HEK293T (cell line): ENCODE data around the gene BTBD19.

Source experiments
- BHLHE40 ChIP-seq: fragments of 450-650 bp; IDR thresholded peaks from 2 replicates; pipeline ENCODE4 v1.6.1; 2016; ENCODE audit warnings: mild to moderate bottlenecking, moderate library complexity, borderline replicate concordance
- NFRKB ChIP-seq: fragments of 450-650 bp; IDR thresholded peaks from 2 replicates; pipeline ENCODE4 v1.6.1; 2016; ENCODE audit warnings: mild to moderate bottlenecking, moderate library complexity
- SP1 ChIP-seq: fragments of 450-650 bp; IDR thresholded peaks from 2 replicates; pipeline ENCODE4 v1.6.1; 2017

DNA sequence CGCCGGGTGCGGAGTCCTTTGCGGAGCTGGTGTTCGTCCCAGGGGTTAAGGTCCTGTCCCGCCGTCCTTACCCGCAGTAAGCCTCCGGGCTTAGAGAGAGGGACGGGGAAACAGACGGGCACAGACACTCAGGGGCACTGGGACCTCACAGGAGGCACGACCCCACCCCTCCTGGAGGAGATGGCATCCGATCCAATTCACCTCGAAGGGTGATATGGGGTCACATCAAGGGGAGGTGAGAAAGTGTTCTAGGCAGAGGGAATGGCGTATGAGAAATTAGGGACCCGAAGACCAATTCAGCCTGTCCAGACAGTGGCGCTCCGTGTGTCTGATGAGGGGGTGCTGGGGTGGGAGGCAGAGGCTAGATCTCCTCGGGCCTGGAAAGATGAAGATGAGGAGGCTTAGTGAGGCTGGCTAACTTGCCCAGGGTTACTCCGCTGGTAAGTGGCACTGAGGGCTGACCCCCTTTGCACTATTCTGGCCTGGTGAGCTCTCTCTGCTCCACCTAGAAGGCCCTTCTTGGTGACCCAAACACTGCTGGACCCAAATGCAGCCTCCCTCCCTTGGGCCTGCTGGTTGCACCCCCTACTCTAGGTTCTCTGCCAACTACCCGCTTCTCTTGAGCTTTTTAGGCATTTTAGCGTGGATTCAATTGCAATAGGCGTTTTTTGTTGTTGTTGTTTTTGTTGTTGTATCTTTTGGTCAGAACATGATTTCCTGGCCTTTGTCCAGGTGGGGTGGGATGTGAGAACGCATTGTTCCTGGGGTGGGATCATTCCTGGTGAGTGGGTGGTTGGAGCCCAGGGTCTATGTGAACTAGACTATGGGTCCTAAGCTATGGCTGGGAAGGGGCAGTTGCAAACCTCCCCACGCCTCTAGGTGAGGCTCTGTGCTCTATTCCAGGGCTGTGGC lies 12.3 kb downstream of the BTBD19 start:
- TF ChIP-seq SP1 (no peak), NFRKB (no peak), BHLHE40 (no peak)
